Measurements from ENCODE around the gene BLOC1S6. TPM values are rescaled to one million over a fixed set of nuclear protein-coding genes. Genes with fewer than 3 reads are reported as not detected.

Gene BLOC1S6
- total and polyA plus RNA-seq, 12 donors = 9.9 to 87.1 (median 50.7) TPM

GRCh38 chr15:45585069-45585791 is 1.9 kb upstream of the BLOC1S6 start:
- Histone ChIP-seq H3K4me3 (no peak overlapping the region), H3K27me3 (no peaks in the 10 kb centered on the region), H3K27ac (no peak overlapping the region), H3K9me3 (replicated peaks in 1 of 3) (no peaks in the 10 kb centered on the region), H3K36me3 (replicated peaks in 1 of 2) (no peaks in the 10 kb centered on the region), H3K4me1 (replicated peaks in 1 of 2) (peaks cover 19 to 41% of the 10 kb centered on the region in 2 donors)
- TF ChIP-seq, protein P1, sequence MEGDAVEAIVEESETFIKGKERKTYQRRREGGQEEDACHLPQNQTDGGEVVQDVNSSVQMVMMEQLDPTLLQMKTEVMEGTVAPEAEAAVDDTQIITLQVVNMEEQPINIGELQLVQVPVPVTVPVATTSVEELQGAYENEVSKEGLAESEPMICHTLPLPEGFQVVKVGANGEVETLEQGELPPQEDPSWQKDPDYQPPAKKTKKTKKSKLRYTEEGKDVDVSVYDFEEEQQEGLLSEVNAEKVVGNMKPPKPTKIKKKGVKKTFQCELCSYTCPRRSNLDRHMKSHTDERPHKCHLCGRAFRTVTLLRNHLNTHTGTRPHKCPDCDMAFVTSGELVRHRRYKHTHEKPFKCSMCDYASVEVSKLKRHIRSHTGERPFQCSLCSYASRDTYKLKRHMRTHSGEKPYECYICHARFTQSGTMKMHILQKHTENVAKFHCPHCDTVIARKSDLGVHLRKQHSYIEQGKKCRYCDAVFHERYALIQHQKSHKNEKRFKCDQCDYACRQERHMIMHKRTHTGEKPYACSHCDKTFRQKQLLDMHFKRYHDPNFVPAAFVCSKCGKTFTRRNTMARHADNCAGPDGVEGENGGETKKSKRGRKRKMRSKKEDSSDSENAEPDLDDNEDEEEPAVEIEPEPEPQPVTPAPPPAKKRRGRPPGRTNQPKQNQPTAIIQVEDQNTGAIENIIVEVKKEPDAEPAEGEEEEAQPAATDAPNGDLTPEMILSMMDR (IDR thresholded peaks at IDR 0.05) = no peak
- TF ChIP-seq POLR2A (IDR thresholded peaks at IDR 0.05) = no peak
- WGBS, 4 donors = 70 to 79% (median 71%) methylated on average over 6 to 7 of the region's 7 CpGs
- no peak for DNase-seq
- intact Hi-C loops (cut with DNase I) = no loop called here

- 76 to 85% (median 83%) methylated on average over 3 of the region's 3 CpGs for WGBS, 4 donors
- Histone ChIP-seq H3K4me1 (replicated peaks in 1 of 2) (peaks cover 19 to 45% of the 10 kb centered on the region in 2 donors), H3K27ac (peak overlapping the region; percentile 92 to 99 (median 97)), H3K36me3 (replicated peaks in 1 of 2) (no peaks in the 10 kb centered on the region), H3K27me3 (no peaks in the 10 kb centered on the region), H3K4me3 (peak overlapping the region in 3 of 4 donors; percentile 52 to 83 (median 66)), H3K9me3 (replicated peaks in 1 of 3) (no peaks in the 10 kb centered on the region)
- intact Hi-C loops (cut with DNase I) = no loop called here
- no peak for TF ChIP-seq POLR2A (IDR thresholded peaks at IDR 0.05)
- TF ChIP-seq, protein P1 (IDR thresholded peaks at IDR 0.05) = no peak
- DNase-seq = no peak
Observed at GRCh38 chr15:45586125-45586524, 1.1 kb upstream of the BLOC1S6 start.

- no peaks in the 10 kb centered on the region for H3K36me3 ChIP-seq (replicated peaks in 1 of 2)
- no peak for DNase-seq
- H3K4me3 ChIP-seq = peak overlapping the region; percentile 52 to 99 (median 74)
- intact Hi-C loops (cut with DNase I) = no loop called here
- H3K27me3 ChIP-seq = no peaks in the 10 kb centered on the region
- H3K4me1 ChIP-seq (replicated peaks in 1 of 2) = peaks cover 19 to 45% of the 10 kb centered on the region in 2 donors
- 1% methylated on average over 9 to 14 of the region's 14 CpGs for WGBS, 4 donors
- H3K27ac ChIP-seq = peak overlapping the region; percentile 92 to 99 (median 97)
- H3K9me3 ChIP-seq (replicated peaks in 1 of 3) = no peaks in the 10 kb centered on the region
- TF ChIP-seq, protein P1 (IDR thresholded peaks at IDR 0.05) = no peak
- no peak for TF ChIP-seq POLR2A (IDR thresholded peaks at IDR 0.05)
Observed at GRCh38 chr15:45586601-45587094, 531 bp upstream of the BLOC1S6 start.

GRCh38 chr15:45587863-45588170 is 638 bp downstream of the BLOC1S6 start:
- intact Hi-C loops (cut with DNase I) = no loop called here
- 0 to 2% (median 0%) methylated on average over 4 of the region's 4 CpGs for WGBS, 4 donors
- peaks cover 19 to 45% of the 10 kb centered on the region in 2 donors for H3K4me1 ChIP-seq (replicated peaks in 1 of 2)
- peak overlapping the region; percentile 52 to 99 (median 74) for H3K4me3 ChIP-seq
- H3K36me3 ChIP-seq (replicated peaks in 1 of 2) = no peaks in the 10 kb centered on the region
- no peaks in the 10 kb centered on the region for H3K27me3 ChIP-seq
- no peak for DNase-seq
- no peaks in the 10 kb centered on the region for H3K9me3 ChIP-seq (replicated peaks in 1 of 3)
- no peak for TF ChIP-seq POLR2A (IDR thresholded peaks at IDR 0.05)
- TF ChIP-seq, protein P1 (IDR thresholded peaks at IDR 0.05) = no peak
- H3K27ac ChIP-seq = peak overlapping the region; percentile 92 to 99 (median 97)

Data from adrenal gland (tissue), 12 donors.